A549 treated with Hydrocortisone at 1 μM for 4 hours (cell line): Measurements from ENCODE around the gene IFT88. TPM values are rescaled to one million over a fixed set of nuclear protein-coding genes. Genes with fewer than 3 reads are reported as not detected.

Experiments used
- total RNA-seq: library from RNA; stranded (reverse); fragments of 200-300 nt; extraction: Qiagen RNA extraction; gene quantifications from 5 replicates; pipeline ENCODE4 v1.2.3, GENCODE V29; 2022

Gene IFT88
- total RNA-seq = 8.4 to 10.6 TPM (median 8.9 TPM) in 5 replicates

DNA sequence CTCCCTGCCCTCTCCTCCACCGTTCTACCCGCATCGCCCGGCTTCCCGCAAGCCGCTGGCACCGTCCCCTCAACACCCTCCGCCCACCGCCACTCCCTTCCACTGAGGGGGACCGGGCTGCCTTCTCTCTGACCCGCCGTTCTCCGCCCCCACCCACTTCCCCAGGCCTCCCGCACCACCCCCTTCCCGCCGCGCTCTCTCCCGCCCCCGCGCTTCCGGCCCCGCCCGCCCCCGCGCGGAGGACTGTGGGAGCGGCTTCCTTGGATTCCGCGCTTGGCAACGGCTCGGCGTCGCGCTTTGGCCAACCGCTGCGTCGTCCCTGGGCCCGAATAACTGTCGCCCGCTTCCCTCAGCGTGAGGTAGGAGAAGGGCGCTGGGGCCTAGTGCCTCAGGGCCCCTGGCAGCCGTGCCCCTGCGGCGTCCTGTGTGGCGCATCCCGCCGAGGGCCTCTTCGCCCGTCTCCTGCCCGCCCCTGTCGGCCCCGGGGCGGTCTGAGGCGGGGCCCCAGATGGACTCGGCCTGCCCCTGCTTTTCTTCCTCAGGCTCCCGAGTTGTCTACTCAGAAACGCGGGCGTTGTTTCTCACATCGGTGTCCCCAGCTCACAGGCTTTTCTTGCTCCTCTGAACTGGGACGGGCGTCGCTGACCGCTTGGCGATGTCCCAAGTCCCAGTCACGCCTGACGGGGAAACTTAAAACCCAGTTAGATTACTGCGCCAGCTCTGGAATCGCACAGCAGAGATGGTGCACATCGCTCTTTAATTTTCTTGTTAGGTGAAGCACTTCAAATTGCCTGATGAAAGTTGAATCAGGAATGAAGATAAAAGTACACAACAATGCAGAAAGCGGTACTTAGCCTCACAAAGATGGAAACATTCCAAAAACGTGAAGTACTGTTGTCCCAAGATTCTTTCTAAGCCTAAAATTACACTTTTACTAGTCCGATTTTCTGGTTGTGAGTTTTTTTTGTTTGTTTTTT, at the start of gene IFT88:
Gene IFT88, plus strand, starts transcription at position 260 of the 977 bp plus-strand sequence. CDS start 7,229 bp downstream, outside the sequence.

GRCh38 chr13:20525601-20526544, 41.1 kb upstream of the IFT88 start, which contains the start of gene CRYL1:
TSS of gene CRYL1 (minus strand) at chr13:20525857. CDS start at chr13:20525794, 63 bp downstream.

DNA sequence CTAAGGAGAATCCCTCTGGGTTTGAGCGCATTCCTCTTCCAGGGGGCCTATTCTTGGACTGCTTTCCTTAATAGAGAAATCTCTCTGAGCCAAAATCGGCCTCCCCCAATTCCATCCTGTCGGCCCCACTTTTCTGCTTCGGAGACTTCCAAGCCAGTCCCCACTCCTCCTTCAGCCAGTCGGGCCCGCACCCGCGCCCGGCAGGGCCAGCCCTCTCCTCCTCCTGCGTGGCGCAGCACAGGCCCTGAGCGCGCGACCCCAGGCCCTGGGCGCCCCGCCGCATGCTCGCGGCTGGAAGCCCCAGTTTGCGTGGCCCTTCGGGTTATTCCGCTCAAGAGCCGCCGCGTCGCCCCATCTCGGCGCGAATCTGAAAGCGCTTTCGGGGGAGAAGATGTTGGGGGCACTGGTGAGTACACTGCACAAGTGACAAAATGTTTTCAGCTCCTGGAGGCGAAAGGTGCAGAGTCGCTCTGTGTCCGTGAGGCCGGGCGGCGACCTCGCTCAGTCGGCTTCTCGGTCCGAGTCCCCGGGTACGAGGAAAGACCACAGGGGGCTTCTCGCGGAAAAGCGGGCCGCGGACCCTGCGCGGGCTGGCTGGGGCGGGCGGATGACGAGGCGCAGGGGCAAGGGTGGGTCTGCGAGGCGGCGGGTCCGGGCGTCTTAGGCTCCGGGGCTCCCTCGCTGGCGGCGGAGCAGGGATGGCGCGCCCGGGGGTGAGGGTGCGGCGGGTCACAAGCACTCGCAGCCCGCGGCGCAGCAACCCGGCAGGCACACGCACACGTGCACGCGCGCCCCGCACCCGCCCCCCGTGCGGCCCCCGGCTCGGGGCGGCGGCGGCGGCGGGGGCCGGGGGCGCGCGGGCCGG, 136.2 kb downstream of the IFT88 start, which contains the start of gene IL17D:
Gene IL17D, plus strand, starts transcription at position 785 of the 865 bp plus-strand sequence. CDS start 303 bp downstream, outside the sequence.

Other genes with a start within 250 kb of the IFT88 start
- 5.4 to 6.6 TPM (median 5.7 TPM) in 5 replicates for gene CRYL1, start 41.3 kb upstream of the IFT88 start, total RNA-seq
- gene IL17D, start 136.5 kb downstream of the IFT88 start, total RNA-seq = 0.88 to 1.7 TPM (median 1.3 TPM) in 5 replicates
- 4.8 to 6.1 TPM (median 5.6 TPM) in 5 replicates for gene EEF1AKMT1, start 206.8 kb downstream of the IFT88 start, total RNA-seq